PC-9 (cell line): ENCODE measurements around the gene ZNF407. TPM values are rescaled to one million over a fixed set of nuclear protein-coding genes. Genes with fewer than 3 reads are reported as not detected.

Experiments
- BruUV-seq: library from RNA; stranded (reverse); fragments of 400-500 nt; replicated peaks from 2 replicates; lab custom pipeline; 2021; lab: Mats Ljungman, UMichigan
- CTCF ChIA-PET: fragments of 300-600 bp; sonication (Branson Sonifier 250); formaldehyde crosslinking; loops from one replicate; lab custom pipeline; 2022; ENCODE audit warnings: antibody characterized with exemption; lab: Charles Lee
- POLR2A ChIA-PET: fragments of 300-600 bp; sonication (Branson Sonifier 250); formaldehyde crosslinking; loops from one replicate; lab custom pipeline; 2022; ENCODE audit warnings: antibody characterized with exemption; ENCODE audit not compliant: unreplicated experiment; lab: Charles Lee
- DNase-seq, 2 experiments: peaks; one replicate each; pipeline versions ENCODE4 v3.0.0 to v3.0.0-alpha.2; 2015 to 2022; ENCODE audit warnings: mixed read lengths in 1 of 2
- H2AFZ ChIP-seq: fragments of 200-600 bp; sonication (generic); 2 replicates; pipeline ENCODE4 v1.8.1; 2017; ENCODE audit warnings: antibody characterized with exemption
- H3F3A ChIP-seq: fragments of 200-600 bp; sonication (generic); 2 replicates; pipeline ENCODE4 v1.8.1; 2017; ENCODE audit warnings: antibody characterized with exemption, mild to moderate bottlenecking, low read depth; ENCODE audit not compliant: insufficient read depth
- H3K27ac ChIP-seq: fragments of 200-600 bp; sonication (generic); 2 replicates; pipeline ENCODE4 v1.6.1; 2016; ENCODE audit warnings: mixed run types
- H3K27me3 ChIP-seq: fragments of 200-600 bp; sonication (generic); 2 replicates; pipeline ENCODE4 v1.6.1; 2016; ENCODE audit warnings: low read depth, mixed run types; ENCODE audit not compliant: insufficient read depth
- H3K36me3 ChIP-seq: fragments of 200-600 bp; sonication (generic); 2 replicates; pipeline ENCODE4 v1.6.1; 2016; ENCODE audit warnings: low read depth, mixed run types
- H3K4me1 ChIP-seq: fragments of 200-600 bp; sonication (generic); replicated peaks from 2 replicates; pipeline ENCODE4 v1.6.1; 2016; ENCODE audit warnings: mixed run types; ENCODE audit not compliant: insufficient read depth
- H3K4me2 ChIP-seq: fragments of 200-600 bp; sonication (generic); 2 replicates; pipeline ENCODE4 v1.6.1; 2017; ENCODE audit warnings: mixed run types
- H3K4me3 ChIP-seq: fragments of 200-600 bp; sonication (generic); 2 replicates; pipeline ENCODE4 v1.6.1; 2016; ENCODE audit warnings: mixed run types
- H3K79me2 ChIP-seq: fragments of 200-600 bp; sonication (generic); 2 replicates; pipeline ENCODE4 v1.6.1; 2017; ENCODE audit warnings: low read depth, mixed run types
- H3K9me2 ChIP-seq: fragments of 200-600 bp; sonication (generic); 2 replicates; pipeline ENCODE4 v1.8.1; 2017; ENCODE audit warnings: mild to moderate bottlenecking; ENCODE audit not compliant: insufficient read depth
- H3K9me3 ChIP-seq: fragments of 200-600 bp; sonication (generic); 2 replicates; pipeline ENCODE4 v1.8.1; 2016; ENCODE audit warnings: low read depth; ENCODE audit not compliant: insufficient read depth
- H4K20me1 ChIP-seq: fragments of 200-600 bp; sonication (generic); 2 replicates; pipeline ENCODE4 v1.8.1; 2017; ENCODE audit not compliant: insufficient read depth
- EZH2 ChIP-seq: fragments of 200-600 bp; sonication (generic); IDR thresholded peaks from 2 replicates; pipeline ENCODE4 v1.8.0; 2017; ENCODE audit warnings: antibody characterized with exemption, low read depth
- intact Hi-C: fragments of 100-400 bp; cut with micrococcal nuclease; formaldehyde crosslinking; loops from one replicate; pipeline ENCODE4 v1.10.0; 2022; ENCODE audit not compliant: unreplicated experiment
- total RNA-seq: library from RNA; stranded (reverse); gene quantifications from 2 replicates; pipeline ENCODE4 v1.2.3, GENCODE V29; 2021
- TF ChIP-seq, protein P1 (sequence below): fragments of 200-600 bp; sonication (generic); conservative IDR thresholded peaks from 2 replicates; pipeline ENCODE4 v1.6.1; 2017; ENCODE audit warnings: mixed run types, antibody characterized with exemption, mild to moderate bottlenecking, moderate library complexity

The ZNF407 gene
- total RNA-seq, 1 experiment from 2014 or later = 13.4 TPM

DNA sequence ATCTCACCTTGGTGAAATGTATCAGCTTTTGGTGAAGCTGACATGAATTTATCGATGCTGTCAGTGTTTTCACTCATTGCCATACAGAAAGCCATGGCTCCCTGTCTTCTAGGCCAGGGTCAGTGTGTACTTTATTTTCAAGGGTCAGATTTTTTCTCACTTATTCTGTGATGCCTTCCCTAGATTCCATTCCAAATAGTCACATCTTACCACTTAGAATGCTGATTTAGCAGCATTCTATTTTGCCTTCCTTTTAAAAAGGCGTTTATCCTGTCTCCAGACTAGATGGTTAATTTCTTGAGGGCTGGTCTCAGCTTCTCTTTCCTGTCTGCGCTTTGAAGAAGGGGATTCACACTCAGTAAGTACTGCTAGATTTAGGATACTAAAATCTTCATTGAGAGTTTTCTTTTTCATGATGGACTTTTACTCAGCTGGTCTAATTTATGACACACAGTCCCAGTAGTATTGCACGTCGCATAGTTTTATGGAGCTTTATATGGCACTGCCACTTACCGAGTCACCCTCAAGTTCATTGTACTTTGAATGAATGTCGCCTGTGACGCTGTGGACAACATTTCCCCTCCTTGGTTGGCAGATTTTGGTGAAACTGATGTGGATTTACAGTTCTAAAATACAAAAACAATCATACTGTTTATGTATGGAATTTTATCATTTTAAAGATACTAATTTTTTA lies 194.0 kb downstream of the ZNF407 start:
- no peaks in the 10 kb centered on the region for H3F3A ChIP-seq
- no peaks in the 10 kb centered on the region for H3K9me3 ChIP-seq
- H3K79me2 ChIP-seq = no peaks in the 10 kb centered on the region
- 0 out of 2 replicates have a peak, but pooled peaks cover 6% of the 10 kb centered on the region for H3K9me2 ChIP-seq
- H3K27ac ChIP-seq = no peak overlapping the region
- no peak overlapping the region for H2AFZ ChIP-seq
- ChIA-PET CTCF (no interaction called here), POLR2A (no interaction called here)
- BruUV-seq = no TSS peak
- H4K20me1 ChIP-seq = no peaks in the 10 kb centered on the region
- no peak overlapping the region for H3K4me3 ChIP-seq
- no peak for TF ChIP-seq EZH2
- TF ChIP-seq, protein P1, sequence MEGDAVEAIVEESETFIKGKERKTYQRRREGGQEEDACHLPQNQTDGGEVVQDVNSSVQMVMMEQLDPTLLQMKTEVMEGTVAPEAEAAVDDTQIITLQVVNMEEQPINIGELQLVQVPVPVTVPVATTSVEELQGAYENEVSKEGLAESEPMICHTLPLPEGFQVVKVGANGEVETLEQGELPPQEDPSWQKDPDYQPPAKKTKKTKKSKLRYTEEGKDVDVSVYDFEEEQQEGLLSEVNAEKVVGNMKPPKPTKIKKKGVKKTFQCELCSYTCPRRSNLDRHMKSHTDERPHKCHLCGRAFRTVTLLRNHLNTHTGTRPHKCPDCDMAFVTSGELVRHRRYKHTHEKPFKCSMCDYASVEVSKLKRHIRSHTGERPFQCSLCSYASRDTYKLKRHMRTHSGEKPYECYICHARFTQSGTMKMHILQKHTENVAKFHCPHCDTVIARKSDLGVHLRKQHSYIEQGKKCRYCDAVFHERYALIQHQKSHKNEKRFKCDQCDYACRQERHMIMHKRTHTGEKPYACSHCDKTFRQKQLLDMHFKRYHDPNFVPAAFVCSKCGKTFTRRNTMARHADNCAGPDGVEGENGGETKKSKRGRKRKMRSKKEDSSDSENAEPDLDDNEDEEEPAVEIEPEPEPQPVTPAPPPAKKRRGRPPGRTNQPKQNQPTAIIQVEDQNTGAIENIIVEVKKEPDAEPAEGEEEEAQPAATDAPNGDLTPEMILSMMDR = no peak
- H3K27me3 ChIP-seq = no peaks in the 10 kb centered on the region
- no peaks in the 10 kb centered on the region for H3K36me3 ChIP-seq
- no peak overlapping the region for H3K4me2 ChIP-seq
- peaks cover under 1% of the 10 kb centered on the region for H3K4me1 ChIP-seq
- no peak for DNase-seq
- intact Hi-C loops = no loop called here

DNA sequence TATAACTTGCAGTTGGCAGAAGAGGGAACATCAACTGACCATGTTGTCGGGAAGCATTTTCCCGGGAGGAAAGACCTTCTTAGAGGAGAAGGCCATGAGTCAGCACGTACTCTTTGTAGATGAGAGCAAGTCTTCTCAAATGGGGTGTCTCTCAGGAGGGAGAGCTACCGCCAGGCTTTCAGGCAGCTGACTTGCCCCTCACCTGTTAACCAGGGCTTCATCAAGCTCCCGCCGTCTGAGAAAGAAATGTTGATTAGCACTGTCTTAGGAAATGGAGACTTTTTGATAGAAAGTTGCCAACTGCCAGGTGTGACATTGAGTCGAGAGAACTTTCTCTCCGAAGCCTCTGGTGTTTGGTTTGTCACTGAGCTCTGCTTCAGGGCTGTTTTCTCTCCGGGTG lies 196.1 kb downstream of the ZNF407 start:
- H3K9me2 ChIP-seq = 0 out of 2 replicates have a peak, but pooled peaks cover 6% of the 10 kb centered on the region
- intact Hi-C loops = no loop called here
- H3K27ac ChIP-seq = no peak overlapping the region
- H3F3A ChIP-seq = no peaks in the 10 kb centered on the region
- H2AFZ ChIP-seq = no peak overlapping the region
- CTCF ChIA-PET = no interaction called here
- DNase-seq = no peak
- H3K4me3 ChIP-seq = no peak overlapping the region
- H3K79me2 ChIP-seq = no peaks in the 10 kb centered on the region
- no peaks in the 10 kb centered on the region for H3K36me3 ChIP-seq
- no peak for TF ChIP-seq EZH2
- TF ChIP-seq, protein P1 = no peak
- no peaks in the 10 kb centered on the region for H3K9me3 ChIP-seq
- H3K4me2 ChIP-seq = no peak overlapping the region
- peaks cover 5% of the 10 kb centered on the region for H3K4me1 ChIP-seq
- no peaks in the 10 kb centered on the region for H4K20me1 ChIP-seq
- POLR2A ChIA-PET = no interaction called here
- no peaks in the 10 kb centered on the region for H3K27me3 ChIP-seq
- BruUV-seq = no TSS peak

DNA sequence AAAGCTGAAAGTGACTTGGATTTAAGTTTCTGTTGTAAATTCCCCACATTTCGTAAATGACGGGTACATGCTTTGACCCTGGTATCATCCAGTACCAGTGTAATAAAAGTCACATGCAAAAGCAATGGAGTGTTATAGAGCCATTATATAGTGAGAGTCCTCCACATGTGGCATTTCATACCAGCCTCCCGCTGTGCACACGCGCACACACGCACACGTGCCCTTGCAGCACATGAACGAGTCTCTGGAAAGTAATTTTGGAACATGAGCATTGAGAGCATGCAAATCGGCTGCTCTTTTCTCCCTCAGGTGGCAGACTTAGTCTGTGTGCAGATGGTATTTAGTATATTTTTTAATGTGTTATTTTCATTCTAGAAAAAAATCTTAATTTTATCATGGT lies 198.1 kb downstream of the ZNF407 start:
- DNase-seq = no peak
- Histone ChIP-seq H3K9me3 (no peaks in the 10 kb centered on the region), H3K27ac (no peak overlapping the region), H3K27me3 (no peaks in the 10 kb centered on the region), H4K20me1 (no peaks in the 10 kb centered on the region), H3F3A (no peaks in the 10 kb centered on the region), H2AFZ (no peak overlapping the region), H3K4me1 (peaks cover 5% of the 10 kb centered on the region), H3K79me2 (no peaks in the 10 kb centered on the region), H3K4me3 (no peak overlapping the region), H3K36me3 (no peaks in the 10 kb centered on the region), H3K9me2 (0 out of 2 replicates have a peak, but pooled peaks cover 6% of the 10 kb centered on the region), H3K4me2 (no peak overlapping the region)
- CTCF ChIA-PET = no interaction called here
- POLR2A ChIA-PET = no interaction called here
- intact Hi-C loops = no loop called here
- BruUV-seq = no TSS peak
- TF ChIP-seq EZH2 = no peak
- TF ChIP-seq, protein P1 = no peak
